C4-2B (cell line): Measurements from ENCODE around the gene SLC23A1.

ENCODE experiments used
- CTCF ChIP-seq: fragments of 450-650 bp; conservative IDR thresholded peaks from 2 replicates; pipeline ENCODE4 v1.5.1; 2017; ENCODE audit warnings: mild to moderate bottlenecking
- ZFX ChIP-seq: fragments of 450-650 bp; IDR thresholded peaks from 2 replicates; pipeline ENCODE4 v1.6.1; 2017

- TF ChIP-seq CTCF (peak; percentile 72), ZFX (no peak)
Observed at GRCh38 chr5:139402561-139403158, 19.6 kb upstream of the SLC23A1 start.
